Mucosa of gallbladder (tissue), 1 donor: ENCODE measurements around the gene PRMT9. TPM values are rescaled to one million over a fixed set of nuclear protein-coding genes. Genes with fewer than 3 reads are reported as not detected.

Source experiments
- DNase-seq: peaks from one replicate; pipeline ENCODE4 v3.0.0-alpha.2; 2020; ENCODE audit warnings: low spot score
- total RNA-seq: library from RNA; stranded (reverse); gene quantifications from one replicate; pipeline ENCODE4 v1.2.1, GENCODE V29; 2021
- donor health status: DM: no; HTN: no; CAD: no.

PRMT9 gene
- 7.8 TPM for total RNA-seq

GRCh38 chr4:147683717-147684700 lies at the start of gene PRMT9:
Gene PRMT9 (minus strand): TSS chr4:147684163. CDS start chr4:147683987, 176 bp downstream.
- peak; percentile 91 for DNase-seq

GRCh38 chr4:147732518-147733235 lies 48.7 kb upstream of the PRMT9 start:
- DNase-seq: no peak

GRCh38 chr4:147731580-147732517 lies 47.9 kb upstream of the PRMT9 start, which contains the start of gene ARHGAP10:
Gene ARHGAP10 (plus strand): TSS chr4:147732088. CDS start chr4:147732302, 214 bp downstream.
- peak; percentile 74 for DNase-seq

GRCh38 chr4:147730333-147730732 lies 46.4 kb upstream of the PRMT9 start:
- no peak for DNase-seq

GRCh38 chr4:147727476-147728028 lies 43.6 kb upstream of the PRMT9 start:
- no peak for DNase-seq

- no peak for DNase-seq
Measured at GRCh38 chr4:147725673-147726072, 41.7 kb upstream of the PRMT9 start.

GRCh38 chr4:147724468-147725201 lies 40.7 kb upstream of the PRMT9 start:
- DNase-seq: no peak

GRCh38 chr4:147723326-147723725 lies 39.4 kb upstream of the PRMT9 start:
- peak; percentile 53 for DNase-seq

- DNase-seq: no peak
Measured at GRCh38 chr4:147717878-147718277, 33.9 kb upstream of the PRMT9 start.

- no peak for DNase-seq
Measured at GRCh38 chr4:147714575-147715401, 30.8 kb upstream of the PRMT9 start.

GRCh38 chr4:147709999-147710398 lies 26.0 kb upstream of the PRMT9 start:
- no peak for DNase-seq

- peak; percentile 55 for DNase-seq
Measured at GRCh38 chr4:147707892-147708672, 24.1 kb upstream of the PRMT9 start.

- no peak for DNase-seq
Measured at GRCh38 chr4:147704846-147705245, 20.9 kb upstream of the PRMT9 start.

- no peak for DNase-seq
Measured at GRCh38 chr4:147696866-147697265, 12.9 kb upstream of the PRMT9 start.

- no peak for DNase-seq
Measured at GRCh38 chr4:147693218-147693617, 9.3 kb upstream of the PRMT9 start.

- no peak for DNase-seq
Measured at GRCh38 chr4:147691820-147692219, 7.9 kb upstream of the PRMT9 start.

GRCh38 chr4:147689067-147689466 lies 5.1 kb upstream of the PRMT9 start:
- no peak for DNase-seq

- no peak for DNase-seq
Measured at GRCh38 chr4:147683188-147683591, 773 bp downstream of the PRMT9 start.

- no peak for DNase-seq
Measured at GRCh38 chr4:147682755-147683154, 1.2 kb downstream of the PRMT9 start.
